ENCODE data around the gene SLC4A5.

Gene SLC4A5

GRCh38 chr2:74253306-74253970, 89.8 kb downstream of the SLC4A5 start:
- CTCF ChIA-PET, result interaction anchor here (0.6 kb wide), 1 partner anchor 80 kb away, joined by 3 read pairs; no protein-coding TSS in a partner anchor
- TF ChIP-seq FOXA1 (IDR thresholded peaks at IDR 0.05) (no peak), SP1 (IDR thresholded peaks at IDR 0.05) (no peak), LEF1 (IDR thresholded peaks at IDR 0.05; ENCODE audit: borderline replicate concordance) (no peak), NFRKB (IDR thresholded peaks at IDR 0.05) (no peak), TARDBP (IDR thresholded peaks at IDR 0.05) (no peak), BHLHE40 (IDR thresholded peaks at IDR 0.05; ENCODE audit: borderline replicate concordance) (no peak), FOXM1 (IDR thresholded peaks at IDR 0.05; ENCODE audit: borderline replicate concordance) (no peak), ARNT (IDR thresholded peaks at IDR 0.05) (no peak), CTBP1 (IDR thresholded peaks at IDR 0.05; ENCODE audit: borderline replicate concordance) (no peak), HDGF (IDR thresholded peaks at IDR 0.05; ENCODE audit: borderline replicate concordance) (no peak), FOXK2 (IDR thresholded peaks at IDR 0.05) (no peak), ZNF384 (IDR thresholded peaks at IDR 0.05) (no peak), L3MBTL2 (conservative IDR thresholded peaks at IDR 0.05) (no peak), SUZ12 (IDR thresholded peaks at IDR 0.05) (no peak), ELF4 (IDR thresholded peaks at IDR 0.05) (no peak), PKNOX1 (IDR thresholded peaks at IDR 0.05) (no peak)
- POLR2A ChIA-PET, result no interaction called here
- DNase-seq (ENCODE audit: extremely low spot score), result no peak

GRCh38 chr2:74252862-74253261, 90.4 kb downstream of the SLC4A5 start:
- no peak for DNase-seq (ENCODE audit: extremely low spot score)
- TF ChIP-seq FOXA1 (IDR thresholded peaks at IDR 0.05), result no peak
- no peak for TF ChIP-seq SUZ12 (IDR thresholded peaks at IDR 0.05)
- TF ChIP-seq BHLHE40 (IDR thresholded peaks at IDR 0.05; ENCODE audit: borderline replicate concordance), result no peak
- no peak for TF ChIP-seq CTBP1 (IDR thresholded peaks at IDR 0.05; ENCODE audit: borderline replicate concordance)
- TF ChIP-seq PKNOX1 (IDR thresholded peaks at IDR 0.05), result no peak
- no peak for TF ChIP-seq FOXM1 (IDR thresholded peaks at IDR 0.05; ENCODE audit: borderline replicate concordance)
- no peak for TF ChIP-seq L3MBTL2 (conservative IDR thresholded peaks at IDR 0.05)
- ChIA-PET CTCF (interaction anchor here (0.6 to 0.8 kb wide), 2 partner anchors 81 to 82 kb away, joined by 3 to 4 read pairs; no protein-coding TSS in a partner anchor), POLR2A (no interaction called here)

DNA sequence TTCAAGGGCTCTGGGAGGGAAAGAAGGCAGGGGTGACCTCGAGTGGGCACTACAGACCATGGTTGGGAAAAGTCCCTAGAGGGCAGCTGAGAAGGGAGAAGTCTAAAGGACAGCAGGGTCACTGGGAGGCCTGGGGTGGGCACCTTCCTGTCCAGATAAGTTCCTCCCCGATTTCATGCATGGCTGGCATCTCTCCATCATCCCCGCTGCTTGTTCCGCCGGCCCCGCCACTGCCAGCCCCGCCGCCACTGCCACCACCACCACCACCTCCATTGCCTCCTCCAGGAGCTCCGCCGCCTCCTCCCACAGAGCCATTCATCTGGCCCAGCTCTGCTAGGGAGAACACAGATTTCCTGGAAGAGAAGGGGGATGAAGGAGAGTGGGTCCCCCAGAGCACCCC, 91.2 kb downstream of the SLC4A5 start:
- ChIA-PET CTCF (interaction anchor here (0.6 to 0.8 kb wide), 2 partner anchors 16 to 83 kb away, joined by 4 read pairs; no protein-coding TSS in a partner anchor), POLR2A (no interaction called here)
- DNase-seq (ENCODE audit: extremely low spot score), result no peak
- TF ChIP-seq NFRKB (IDR thresholded peaks at IDR 0.05) (no peak), SP1 (IDR thresholded peaks at IDR 0.05) (no peak), LEF1 (IDR thresholded peaks at IDR 0.05; ENCODE audit: borderline replicate concordance) (no peak), ELF4 (IDR thresholded peaks at IDR 0.05) (no peak), FOXM1 (IDR thresholded peaks at IDR 0.05; ENCODE audit: borderline replicate concordance) (no peak), PKNOX1 (IDR thresholded peaks at IDR 0.05) (no peak), BHLHE40 (IDR thresholded peaks at IDR 0.05; ENCODE audit: borderline replicate concordance) (no peak), SUZ12 (IDR thresholded peaks at IDR 0.05) (no peak), HDGF (IDR thresholded peaks at IDR 0.05; ENCODE audit: borderline replicate concordance) (no peak), TARDBP (IDR thresholded peaks at IDR 0.05) (no peak), ARNT (IDR thresholded peaks at IDR 0.05) (no peak), ZNF384 (IDR thresholded peaks at IDR 0.05) (no peak), FOXA1 (IDR thresholded peaks at IDR 0.05) (no peak), L3MBTL2 (conservative IDR thresholded peaks at IDR 0.05) (no peak), FOXK2 (IDR thresholded peaks at IDR 0.05) (no peak), CTBP1 (IDR thresholded peaks at IDR 0.05; ENCODE audit: borderline replicate concordance) (no peak)

DNA sequence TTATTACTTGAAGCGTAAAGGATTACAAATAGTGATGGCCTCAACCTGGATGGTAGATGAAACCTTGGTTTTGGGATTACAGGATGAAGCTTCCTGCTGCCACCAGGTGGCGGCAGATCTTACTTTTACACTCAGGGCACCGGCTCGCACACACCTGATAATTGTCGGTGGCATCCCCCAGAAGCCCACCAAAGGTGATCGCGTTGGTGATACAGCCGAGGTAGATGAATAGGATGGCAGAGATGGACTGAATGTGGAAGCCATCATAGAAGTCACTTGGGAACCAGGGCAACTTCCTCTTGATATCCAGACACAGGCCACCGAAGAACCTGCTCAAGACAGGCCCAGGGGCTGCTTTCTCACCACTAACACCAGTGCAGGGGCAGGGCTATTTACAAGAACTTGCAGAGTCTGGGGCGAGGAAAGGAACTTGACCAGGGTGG, 93.0 kb downstream of the SLC4A5 start:
- no peak for TF ChIP-seq SUZ12 (IDR thresholded peaks at IDR 0.05)
- CTCF ChIA-PET, result interaction anchor here (0.6 to 1.9 kb wide), 12 partner anchors 10 to 141 kb away, joined by 3 to 17 read pairs (median 3); no protein-coding TSS in a partner anchor
- POLR2A ChIA-PET, result no interaction called here
- DNase-seq (ENCODE audit: extremely low spot score), result peak; percentile 72

DNA sequence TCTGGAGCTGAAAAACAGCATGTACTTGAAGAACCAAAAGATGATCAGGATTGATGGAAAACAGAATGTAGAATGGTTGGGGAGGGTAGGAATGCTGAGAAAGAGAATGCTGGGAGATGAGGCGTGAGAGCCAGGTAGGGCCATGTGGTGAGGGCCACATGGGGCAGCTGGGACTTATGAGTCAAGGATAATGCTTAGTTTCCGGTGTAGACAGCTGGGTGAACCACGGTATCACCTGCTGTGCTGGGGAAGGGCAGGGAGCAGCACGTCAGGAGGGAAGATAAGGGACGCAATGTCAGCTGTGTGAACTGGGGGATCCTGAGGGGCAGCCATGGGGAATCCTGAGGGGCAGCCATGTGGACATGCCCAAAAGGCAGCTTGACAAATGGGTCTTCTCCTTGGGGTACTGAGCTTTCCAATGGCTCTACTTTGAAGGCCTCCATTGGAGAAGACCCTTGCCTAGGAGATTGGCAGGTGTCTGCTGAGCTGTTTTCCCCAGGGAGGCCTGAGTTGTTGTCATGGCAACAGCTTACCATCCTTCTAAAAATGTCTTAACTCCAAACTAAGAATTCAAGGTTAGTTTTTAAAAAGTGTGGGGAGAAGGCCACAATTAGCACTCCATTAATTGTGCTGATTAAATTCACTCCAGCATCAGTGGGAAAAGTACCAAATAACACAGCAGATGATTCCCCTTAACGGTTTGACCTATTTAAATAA, 93.7 kb downstream of the SLC4A5 start:
- ChIA-PET POLR2A (no interaction called here), CTCF (interaction anchor here (0.6 to 1.9 kb wide), 12 partner anchors 10 to 142 kb away, joined by 3 to 17 read pairs (median 3); no protein-coding TSS in a partner anchor)
- no peak for DNase-seq (ENCODE audit: extremely low spot score)
- no peak for TF ChIP-seq ZNF384 (IDR thresholded peaks at IDR 0.05)
- TF ChIP-seq SUZ12 (IDR thresholded peaks at IDR 0.05), result no peak
- TF ChIP-seq SP1 (IDR thresholded peaks at IDR 0.05), result no peak
- no peak for TF ChIP-seq ELF4 (IDR thresholded peaks at IDR 0.05)

DNA sequence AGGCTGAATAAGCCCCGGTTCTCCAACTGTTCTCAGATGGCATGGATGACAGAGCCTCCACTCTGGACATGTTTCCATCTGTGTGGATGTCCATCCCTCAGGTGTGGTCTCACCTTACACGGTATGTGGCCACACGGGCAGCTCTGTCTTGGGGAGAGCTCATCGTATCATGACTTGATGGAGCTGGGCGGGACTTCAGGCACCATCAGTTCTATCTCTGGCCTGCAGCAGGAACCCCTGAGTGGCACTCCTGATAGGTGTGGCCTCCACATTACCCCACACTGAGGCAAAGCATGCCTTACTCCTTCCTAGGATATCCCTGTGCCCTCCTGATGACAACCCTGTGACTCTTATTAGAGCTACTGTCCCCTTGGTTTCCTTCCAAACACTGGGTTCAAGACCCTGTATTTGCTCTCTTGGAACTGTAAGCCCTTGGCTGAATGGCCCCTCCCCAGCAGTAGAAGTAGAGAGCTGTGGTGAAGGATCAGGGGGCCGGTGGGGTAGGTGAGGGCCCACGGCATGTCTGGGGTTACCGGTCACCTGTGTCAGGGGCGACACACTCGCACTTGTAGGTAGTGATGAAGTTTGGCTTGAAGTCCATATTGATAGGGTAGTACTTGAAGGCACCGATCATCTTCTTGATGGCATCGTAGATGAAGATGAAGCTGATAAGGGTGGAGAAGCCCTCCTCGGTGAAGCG, 96.6 kb downstream of the SLC4A5 start:
- TF ChIP-seq FOXK2 (IDR thresholded peaks at IDR 0.05) (no peak), SUZ12 (IDR thresholded peaks at IDR 0.05) (no peak), BHLHE40 (IDR thresholded peaks at IDR 0.05; ENCODE audit: borderline replicate concordance) (no peak), FOXA1 (IDR thresholded peaks at IDR 0.05) (no peak), ZNF384 (IDR thresholded peaks at IDR 0.05) (no peak), CTBP1 (IDR thresholded peaks at IDR 0.05; ENCODE audit: borderline replicate concordance) (no peak), ARNT (IDR thresholded peaks at IDR 0.05) (no peak), L3MBTL2 (conservative IDR thresholded peaks at IDR 0.05) (no peak), FOXM1 (IDR thresholded peaks at IDR 0.05; ENCODE audit: borderline replicate concordance) (no peak), LEF1 (IDR thresholded peaks at IDR 0.05; ENCODE audit: borderline replicate concordance) (no peak)
- ChIA-PET POLR2A (no interaction called here), CTCF (no interaction called here)
- DNase-seq (ENCODE audit: extremely low spot score), result no peak
